Activated CD4-positive, alpha-beta T cell treated with anti-CD3 and anti-CD28 coated beads for 48 hours (primary cell): ENCODE data around the gene DNASE1L2.

Source experiments
- DNase-seq: peaks from one replicate; pipeline ENCODE4 v3.0.0-alpha.2; 2020

DNASE1L2 gene

GRCh38 chr16:2271848-2272461 is 35.7 kb downstream of the DNASE1L2 start:
- DNase-seq: no peak

DNA sequence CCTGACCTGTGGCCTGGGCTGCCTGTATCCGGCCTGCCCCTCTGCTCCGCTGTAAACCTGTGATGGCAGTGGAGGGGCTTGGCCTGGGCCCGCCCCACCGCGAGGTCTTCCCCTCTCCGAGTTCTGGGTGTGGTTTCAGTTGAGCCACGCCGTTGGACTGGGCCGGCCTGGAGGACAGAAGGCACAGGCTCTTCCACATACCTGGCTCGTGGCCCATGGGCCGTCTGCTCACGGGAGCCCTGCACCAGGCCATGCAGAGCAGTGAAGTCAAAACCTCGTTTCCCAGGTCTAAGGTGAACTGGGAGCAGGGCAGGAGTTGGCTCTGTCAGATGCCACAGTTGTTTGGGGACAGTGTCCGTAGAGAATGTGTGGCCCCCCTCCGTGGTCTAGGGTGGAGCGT is 37.2 kb downstream of the DNASE1L2 start:
- DNase-seq: no peak

DNA sequence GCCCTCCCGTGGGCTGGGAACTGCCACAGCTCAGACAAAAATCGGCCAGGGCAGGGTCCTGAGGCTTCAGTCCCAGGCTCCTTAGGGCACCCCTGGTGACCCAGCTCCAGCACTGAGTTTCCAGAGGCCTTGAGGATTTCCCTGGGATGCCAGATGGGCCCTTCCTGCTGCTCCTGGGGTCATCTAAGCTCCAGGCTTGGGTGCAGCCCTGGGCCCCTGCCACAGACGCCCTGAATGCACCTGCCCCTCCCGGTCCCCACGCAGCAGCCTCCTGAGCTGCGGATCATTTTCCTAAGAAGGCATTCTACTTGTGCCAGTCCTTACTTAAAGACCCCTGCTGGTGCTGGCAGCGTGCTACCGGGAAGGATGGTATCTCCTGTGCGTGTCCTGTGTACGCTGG is 37.7 kb downstream of the DNASE1L2 start:
- DNase-seq: no peak

DNA sequence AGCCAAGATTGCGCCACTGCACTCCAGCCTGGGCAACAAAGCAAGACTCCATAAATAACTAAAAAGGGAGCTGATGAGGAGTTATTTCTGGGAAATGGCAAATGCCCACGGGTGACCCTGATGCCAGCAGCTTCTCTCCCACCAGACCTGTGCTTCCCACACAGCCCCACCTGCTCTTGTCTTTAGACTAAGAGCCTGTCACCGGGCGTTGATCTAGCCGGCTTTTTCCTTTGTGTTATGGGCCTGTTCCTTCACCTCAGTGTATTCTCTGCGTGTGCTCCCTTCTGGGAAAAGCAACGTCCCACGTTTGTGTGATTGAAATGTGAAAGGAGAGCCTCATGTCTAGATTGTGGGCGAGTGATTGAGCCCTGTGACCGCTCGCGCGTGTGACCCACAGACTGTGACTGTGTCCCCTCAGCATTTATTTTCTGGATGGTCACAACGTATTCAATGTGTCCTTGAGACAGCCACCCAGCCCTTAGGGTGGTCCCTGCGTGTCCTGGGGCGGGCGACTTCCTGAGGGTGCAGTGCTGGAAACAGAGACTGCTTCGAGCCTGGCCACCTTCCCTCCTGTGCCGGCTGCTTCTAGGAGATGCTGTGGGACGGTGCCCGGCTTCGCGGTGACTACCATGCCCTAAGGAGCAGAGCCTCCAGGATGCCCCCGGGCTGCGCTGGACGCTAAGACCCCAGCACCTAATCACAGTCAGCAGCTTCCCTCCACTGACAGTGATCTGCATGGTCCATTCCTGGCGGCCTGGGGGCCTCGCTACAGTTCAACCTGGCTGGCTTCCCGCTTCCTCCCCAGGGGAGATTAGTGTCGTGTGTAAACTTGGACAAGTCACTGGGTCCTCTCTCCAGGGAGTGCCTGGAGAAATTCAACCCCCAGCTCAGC is 39.5 kb downstream of the DNASE1L2 start:
- no peak for DNase-seq

DNA sequence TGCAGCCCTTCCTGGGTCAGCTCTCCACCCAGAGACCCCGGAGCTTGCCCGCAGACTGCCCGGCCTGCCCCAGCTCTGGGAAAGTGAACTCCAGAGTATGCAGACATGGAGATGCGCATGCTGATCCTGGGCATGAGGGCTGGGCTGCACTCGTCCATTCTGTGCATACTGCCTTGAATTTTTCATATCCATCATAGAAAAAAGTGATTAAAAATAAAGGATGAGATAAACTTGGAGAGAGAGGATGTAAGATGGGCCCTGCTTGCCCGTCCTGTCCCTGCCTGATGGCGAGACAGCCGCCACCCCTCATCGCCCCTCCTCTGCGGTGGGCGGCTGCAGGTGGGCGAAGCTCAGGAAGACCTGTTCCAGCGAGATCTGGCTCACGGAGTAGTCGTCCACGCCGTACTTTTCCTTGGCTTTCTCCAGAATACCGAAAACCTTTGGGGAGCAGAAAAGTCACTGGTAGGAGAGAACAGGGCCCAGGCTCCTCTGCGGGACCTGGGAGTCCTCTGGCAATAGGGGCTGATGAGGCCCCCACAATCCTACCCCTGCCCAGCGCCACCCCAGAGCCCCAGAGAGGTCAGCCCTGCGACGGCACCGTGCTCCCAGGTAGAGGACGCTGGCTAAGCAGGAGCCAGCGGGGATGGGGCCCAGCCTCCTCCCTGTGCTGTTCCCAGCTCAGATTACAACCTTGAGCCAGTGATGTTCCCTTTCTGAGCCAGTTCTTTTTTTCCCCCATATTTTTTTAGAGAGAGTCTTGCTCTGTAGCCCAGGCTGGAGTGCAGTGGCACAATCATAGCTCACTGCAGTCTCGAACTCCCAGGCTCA is 40.3 kb downstream of the DNASE1L2 start:
- DNase-seq: no peak

DNA sequence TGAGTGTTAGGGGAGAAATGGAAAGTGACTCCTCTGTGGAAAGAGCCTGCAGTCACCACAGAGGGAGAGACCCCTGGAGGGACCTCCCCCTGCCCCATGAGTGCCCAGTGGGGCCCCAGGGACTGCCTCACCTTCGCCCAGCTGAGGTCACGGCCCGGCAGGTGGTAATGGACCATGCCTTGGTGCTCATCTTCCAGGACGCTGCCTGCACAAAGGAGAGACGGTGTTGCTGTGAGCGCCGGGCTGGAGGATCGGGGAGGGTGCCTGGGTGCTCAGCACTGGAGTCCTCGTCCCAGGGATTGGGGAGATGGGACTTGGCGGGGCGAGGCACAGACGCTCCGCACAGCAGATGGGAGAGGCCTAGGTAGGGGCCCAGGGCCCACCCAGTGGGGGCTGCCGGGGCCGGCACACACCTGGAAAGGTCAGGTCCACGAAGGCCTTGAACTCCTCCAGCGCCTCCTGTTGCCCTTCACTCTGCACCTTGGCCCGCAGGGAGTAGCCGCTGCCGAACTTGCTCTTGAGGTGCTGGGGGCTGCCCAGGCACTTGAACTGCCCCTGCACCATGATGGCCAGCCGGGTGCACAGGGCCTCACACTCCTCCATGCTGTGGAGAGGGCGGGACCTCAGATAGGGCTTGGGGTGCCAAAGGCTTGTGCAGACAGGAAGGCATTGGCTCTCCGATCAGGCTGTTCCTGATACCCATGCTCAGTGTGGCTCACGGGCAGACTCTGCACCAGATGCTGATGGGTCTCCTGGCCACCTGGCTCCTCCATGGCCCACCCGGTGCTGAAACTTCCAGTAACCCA is 41.4 kb downstream of the DNASE1L2 start:
- no peak for DNase-seq

GRCh38 chr16:2278272-2278608 is 42.0 kb downstream of the DNASE1L2 start:
- no peak for DNase-seq

GRCh38 chr16:2278956-2279800 is 42.9 kb downstream of the DNASE1L2 start:
- no peak for DNase-seq

GRCh38 chr16:2280461-2280860 is 44.2 kb downstream of the DNASE1L2 start:
- DNase-seq: no peak

GRCh38 chr16:2280981-2281542 is 44.8 kb downstream of the DNASE1L2 start:
- no peak for DNase-seq

DNA sequence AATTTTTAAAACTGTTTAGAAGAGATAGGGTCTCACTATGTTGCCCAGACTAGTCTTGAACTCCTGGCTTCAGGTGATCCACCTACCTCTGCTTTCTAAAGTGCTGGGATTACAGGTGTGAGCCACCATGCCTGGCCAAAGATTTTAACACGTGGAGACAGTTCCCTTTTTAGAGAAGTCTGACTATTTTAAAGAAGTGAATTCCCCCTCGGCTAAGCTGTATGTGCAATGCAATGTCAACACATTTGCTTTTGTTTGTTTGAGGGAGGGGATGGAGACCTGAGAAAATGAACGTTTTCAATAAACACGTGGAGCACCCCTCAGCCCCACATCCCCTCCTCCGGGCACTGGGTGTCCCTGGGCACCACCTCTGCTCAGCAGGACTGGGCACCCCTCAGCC is 46.0 kb downstream of the DNASE1L2 start:
- no peak for DNase-seq

DNA sequence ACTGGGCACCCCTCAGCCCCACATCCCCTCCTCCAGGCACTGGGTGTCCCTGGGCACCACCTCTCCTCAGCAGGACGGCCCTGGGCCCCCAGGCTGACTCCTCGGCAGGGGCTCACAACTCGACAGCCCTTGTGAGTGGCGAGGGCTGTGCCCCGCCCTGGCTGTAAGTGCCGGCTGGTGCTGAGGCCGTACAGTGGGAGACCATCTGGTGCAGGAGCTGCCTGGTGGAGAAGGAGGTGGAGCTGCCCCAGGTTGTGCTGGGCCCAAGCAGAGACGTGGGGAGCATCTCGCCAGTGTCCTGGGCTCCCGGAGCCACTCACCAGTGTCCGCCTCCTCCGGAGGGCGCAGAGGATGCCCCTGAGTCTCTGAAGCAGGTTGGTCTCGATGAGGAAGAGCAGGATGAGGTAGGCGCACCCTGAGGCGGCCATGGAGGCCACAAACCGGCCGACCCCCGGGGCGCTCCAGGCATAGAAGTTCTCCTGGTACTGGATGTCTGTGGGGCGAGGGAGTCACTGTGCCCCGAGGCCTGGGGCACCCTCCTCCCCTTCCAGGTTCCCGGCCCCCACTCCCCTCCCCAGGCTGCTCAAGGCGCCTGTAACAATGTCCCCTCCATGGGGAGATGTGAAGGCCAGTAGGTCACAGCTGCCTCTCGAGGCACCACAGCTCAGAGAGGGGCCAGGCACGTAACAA is 46.8 kb downstream of the DNASE1L2 start:
- no peak for DNase-seq

DNA sequence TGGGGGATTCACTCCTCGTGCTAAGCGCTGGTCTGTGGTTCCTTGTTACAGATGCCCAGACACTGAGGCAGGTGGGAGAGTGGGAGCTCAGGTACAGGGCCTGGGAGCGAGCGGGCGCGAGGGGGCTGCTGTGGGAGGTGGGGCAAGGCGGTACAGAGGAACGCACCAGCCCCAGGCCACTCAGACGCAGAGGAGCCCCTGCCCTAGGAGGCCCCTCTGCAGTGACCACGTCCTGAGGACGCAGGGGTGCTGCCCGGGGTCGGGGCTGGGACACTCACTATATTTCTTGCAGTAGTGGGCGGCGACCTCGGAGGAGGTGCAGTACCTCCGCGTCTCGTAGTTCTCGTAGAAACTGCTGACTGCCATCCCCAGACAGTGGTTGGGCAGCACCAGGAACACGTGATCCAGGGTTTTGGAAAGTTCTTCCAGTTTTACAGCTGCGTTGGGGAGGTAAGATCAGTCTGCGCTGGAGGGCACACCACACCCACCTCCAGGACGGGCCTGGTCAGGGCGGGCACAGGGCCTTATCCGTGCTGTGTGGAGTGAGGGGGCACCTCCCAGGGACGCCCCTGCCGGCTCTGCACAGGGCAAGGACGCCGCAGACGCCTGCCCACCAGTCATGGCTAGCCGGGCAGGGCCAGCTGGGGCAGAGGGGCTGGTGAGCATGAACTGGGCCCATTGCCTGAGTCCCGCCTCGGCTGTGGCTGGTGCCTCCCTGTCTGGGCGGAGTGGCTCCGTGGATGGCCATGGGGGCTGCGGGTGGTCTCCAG is 47.9 kb downstream of the DNASE1L2 start:
- DNase-seq: no peak

DNA sequence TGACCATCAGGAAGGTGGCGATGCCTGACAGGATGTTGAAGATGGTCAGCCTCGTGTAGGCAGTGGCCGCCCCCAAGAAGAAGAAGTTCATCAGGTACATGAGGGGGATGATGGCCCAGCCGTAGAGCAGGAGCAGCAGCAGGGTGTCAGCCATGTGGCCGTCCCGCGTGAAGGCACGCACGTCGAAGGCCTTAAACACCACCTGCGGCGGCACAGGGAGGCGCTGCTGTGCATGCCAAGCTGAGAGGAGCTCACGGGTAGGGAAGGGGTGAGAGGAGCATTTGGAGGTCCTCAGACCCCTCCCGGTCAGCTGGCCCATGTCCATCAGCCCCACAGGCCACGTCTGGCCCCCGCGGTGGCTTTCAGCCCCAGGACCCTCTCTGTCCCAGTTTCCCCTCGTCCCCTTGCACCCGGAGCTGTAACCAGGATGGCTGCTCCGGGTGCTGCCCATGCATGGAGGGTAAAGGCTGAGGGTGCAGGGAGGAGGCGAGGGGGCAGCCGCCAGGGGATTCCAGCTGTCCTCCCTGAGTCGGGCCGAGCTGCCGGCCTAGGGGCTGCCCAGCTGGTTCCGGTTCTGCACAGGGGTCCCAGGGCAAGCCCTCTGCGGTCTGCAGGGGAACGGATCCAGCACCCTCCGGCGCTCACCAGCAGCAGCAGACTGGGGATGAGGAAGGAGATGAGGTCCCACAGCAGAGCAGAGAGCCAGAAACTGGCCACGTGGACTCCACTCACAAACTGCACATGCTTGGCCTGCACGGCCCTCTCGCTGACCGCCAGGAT is 48.7 kb downstream of the DNASE1L2 start:
- no peak for DNase-seq

GRCh38 chr16:2285731-2286191 is 49.5 kb downstream of the DNASE1L2 start:
- DNase-seq: no peak

GRCh38 chr16:2286550-2286949 is 50.3 kb downstream of the DNASE1L2 start:
- no peak for DNase-seq

DNA sequence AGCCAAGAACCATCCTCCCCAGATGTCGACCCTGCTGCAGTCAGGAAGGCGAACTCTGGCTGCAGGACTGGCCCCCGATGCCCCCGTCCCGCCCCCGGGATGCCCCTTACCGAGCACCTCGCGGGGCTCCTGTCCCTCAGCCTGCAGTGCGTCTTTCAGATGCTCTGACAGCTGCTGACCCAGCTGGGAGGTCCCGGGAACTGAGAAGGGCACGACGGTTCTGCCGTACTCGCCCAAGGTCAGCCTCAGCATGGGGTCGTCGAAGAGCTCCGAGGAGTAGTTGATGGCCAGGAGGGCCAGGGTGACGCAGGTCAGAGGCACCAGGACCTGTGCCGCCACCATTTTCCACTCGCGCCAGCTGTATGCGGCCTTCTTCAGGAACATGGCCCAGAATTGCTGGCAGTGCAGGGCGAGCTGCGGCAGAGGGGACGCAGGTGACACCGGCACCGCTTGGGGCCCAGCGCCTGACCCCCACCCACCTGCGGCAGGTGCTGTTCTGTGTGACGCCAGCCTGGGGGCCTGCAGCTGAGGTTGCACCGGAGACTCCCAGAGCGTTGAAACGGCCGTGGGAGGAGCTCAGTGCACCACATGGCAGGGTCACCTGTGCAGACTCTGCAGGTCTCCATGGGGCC is 51.8 kb downstream of the DNASE1L2 start:
- no peak for DNase-seq
